ENCODE data around the gene SLC22A2.
"Not testable (repeated sequence)": the region's sequence is repeated elsewhere in the genome, so short reads cannot be mapped to it uniquely, and the experiment has no call there.

SLC22A2 gene

GRCh38 chr6:160240691-160241084 lies 17.9 kb downstream of the SLC22A2 start:
- no peak for DNase-seq

DNA sequence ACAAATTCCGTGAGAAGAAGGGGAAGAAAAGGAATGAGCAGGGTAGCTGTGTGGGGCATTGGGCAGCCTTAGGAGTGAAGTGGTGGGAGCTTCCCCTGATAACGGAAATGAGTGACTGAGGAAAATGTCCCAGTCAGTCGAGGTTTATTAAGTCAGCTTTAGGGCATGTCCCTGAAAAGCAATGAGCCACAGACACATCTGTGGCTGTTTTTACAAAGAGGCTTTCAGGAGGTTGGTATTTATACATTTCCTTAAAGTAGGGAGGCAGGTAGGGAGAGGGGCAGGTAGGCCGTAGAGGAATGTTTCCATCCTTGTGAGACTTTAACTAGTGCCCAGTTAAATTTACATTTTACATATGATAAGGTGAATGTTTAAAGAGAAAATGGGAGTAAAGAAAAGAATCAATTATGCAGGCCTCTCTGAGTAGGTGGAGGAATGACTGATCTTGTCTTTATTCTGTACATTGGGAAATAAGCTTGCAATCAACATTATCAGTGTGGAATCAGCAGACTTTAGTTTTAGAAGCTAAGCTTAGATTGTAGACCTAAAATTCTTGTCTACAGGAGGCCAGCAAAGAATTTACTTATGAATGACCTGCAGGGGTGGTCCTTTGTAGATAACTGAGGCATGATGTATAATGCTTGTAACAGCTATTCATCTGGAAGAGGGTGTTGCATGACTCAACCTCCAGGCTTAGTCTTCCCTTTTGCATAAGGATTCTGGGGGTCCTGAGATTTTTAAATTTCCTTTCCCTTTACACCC lies 18.5 kb downstream of the SLC22A2 start:
- no peak for DNase-seq

DNA sequence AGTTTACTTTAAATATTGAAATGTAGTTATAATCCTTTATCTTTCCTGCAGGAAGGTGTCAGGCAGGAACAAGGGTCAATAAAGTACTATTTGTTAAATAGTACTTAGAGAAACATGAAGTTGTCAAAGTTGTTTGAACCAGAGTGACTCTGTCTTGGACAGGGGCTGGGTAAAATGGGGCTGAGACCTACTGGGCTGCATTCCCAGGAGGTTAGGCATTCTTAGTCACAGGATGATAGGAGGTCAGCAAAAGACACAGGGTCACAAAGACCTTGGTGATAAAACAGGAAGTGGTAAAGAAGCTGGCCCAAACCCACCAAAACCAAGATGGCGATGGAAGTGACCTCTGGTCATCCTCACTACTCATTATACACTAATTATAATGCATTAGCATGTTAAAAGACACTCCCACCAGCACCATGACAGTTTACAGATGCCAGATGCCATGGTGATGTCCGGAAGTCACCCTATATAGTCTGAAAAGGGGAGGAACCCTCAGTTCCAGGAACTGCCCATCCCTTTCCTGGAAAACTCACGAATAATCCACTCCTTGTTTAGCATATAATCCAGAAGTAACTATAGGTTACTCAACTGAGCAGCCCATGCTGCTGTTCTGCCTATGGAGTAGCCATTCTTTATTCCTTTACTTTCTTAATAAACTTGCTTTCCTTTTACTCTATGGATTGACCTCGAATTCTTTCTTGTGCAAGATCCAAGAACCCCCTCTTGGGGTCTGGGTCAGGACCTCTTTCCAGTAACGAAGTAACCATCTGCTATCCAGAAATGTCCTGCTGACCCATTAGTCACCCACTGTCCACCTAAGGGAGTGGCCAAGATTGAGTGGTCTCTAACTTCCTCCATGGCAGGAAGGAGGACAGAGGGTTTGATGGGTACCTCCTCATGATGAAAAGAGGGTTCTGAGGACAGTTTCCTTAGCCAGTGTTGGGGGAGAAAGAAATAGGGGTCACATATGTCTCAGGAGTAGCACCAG lies 19.6 kb downstream of the SLC22A2 start:
- no peak for DNase-seq

GRCh38 chr6:160238278-160238711 lies 20.3 kb downstream of the SLC22A2 start:
- DNase-seq: no peak

DNA sequence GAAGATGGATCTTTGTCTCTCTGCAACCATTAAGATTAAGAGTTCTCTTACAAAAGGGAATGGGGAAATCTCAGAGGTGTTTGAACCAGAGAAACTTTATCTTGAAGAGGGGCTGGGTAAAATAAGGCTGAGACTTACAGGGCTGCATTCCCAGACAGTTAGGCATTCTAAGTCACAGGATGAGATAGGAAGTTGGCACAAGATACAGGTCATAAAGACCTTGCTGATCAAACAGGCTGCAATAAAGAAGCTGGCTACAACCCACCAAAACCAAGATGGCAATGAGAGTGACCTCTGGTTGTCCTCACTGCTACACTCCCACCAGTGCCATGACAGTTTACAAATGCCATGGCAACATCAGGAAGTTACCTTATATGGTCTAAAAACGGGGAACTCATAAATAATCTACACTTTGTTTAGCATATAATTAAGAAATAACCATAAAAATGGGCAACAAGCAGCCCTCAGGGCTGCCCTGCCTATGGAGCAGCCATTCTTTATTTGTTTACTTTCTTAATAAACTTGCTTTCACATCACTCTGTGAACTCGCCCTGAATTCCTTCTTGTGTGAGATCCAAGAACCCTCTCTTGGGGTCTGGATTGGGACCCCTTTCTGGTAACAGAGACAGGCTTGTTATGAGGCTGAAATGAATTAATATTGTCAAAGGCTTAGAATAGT lies 20.9 kb downstream of the SLC22A2 start:
- DNase-seq: not testable (repeated sequence)

- not testable (repeated sequence) for DNase-seq
Measured at GRCh38 chr6:160236235-160236872, 22.3 kb downstream of the SLC22A2 start.

GRCh38 chr6:160233950-160234640 lies 24.5 kb downstream of the SLC22A2 start:
- not testable (repeated sequence) for DNase-seq

GRCh38 chr6:160227769-160228161 lies 30.9 kb downstream of the SLC22A2 start:
- DNase-seq: no peak

DNA sequence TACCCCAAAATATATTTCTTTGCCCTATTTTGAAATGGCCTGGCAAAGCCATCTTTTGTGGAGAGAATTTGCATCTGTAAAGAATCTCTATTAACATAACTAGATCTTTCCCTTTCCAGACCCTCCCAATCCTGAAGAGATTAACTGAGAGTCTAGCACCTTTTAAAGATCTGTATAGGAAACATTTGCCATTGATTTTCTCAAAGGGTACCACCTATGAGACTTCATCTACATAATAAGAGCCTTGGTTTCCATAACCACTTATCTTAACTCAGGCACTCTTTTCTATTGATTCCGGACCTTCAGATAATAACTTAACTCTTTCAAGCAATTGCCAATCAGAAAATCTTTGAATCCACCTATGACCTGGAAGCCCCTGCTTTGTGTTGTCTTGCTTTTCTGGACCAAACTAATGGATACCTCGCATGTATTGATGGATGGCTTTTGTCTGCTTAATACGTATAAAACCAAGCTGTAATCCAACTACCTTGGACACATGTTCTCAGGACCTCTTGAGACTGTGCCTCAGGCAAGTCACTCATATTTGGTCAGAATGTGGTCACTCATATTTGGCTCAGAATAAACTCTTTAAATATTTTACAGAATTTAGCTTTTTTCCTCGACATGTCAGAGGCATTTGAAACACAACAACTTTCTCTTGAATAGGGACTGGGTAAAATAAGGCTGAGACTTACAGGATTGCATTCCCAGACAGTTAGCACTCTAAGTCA lies 31.4 kb downstream of the SLC22A2 start:
- DNase-seq: no peak

DNA sequence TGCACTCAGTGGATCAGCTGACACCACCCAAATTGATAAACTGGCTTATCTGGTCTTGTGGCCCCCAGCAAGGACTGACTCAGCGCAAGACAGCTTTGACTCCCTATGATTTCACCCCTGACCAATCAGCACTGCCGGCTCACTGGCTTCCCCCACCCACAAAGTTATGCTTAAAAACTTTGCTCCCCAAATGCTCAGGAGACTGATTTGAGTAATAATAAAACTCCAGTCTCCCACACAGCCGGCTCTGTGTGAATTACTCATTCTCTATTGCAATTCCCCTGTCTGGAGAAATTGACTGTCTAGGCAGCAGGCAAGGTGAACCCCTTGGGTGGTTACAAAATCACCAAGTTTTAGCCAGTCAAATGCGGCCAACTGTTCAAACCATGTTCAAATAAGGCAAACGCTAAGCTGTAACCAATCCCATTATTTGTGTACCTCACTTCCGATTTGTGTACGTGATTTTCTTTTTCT lies 32.5 kb downstream of the SLC22A2 start:
- no peak for DNase-seq

GRCh38 chr6:160224639-160225237 lies 33.9 kb downstream of the SLC22A2 start:
- DNase-seq: no peak

- DNase-seq: no peak
Measured at GRCh38 chr6:160222491-160222890, 36.1 kb downstream of the SLC22A2 start.

DNA sequence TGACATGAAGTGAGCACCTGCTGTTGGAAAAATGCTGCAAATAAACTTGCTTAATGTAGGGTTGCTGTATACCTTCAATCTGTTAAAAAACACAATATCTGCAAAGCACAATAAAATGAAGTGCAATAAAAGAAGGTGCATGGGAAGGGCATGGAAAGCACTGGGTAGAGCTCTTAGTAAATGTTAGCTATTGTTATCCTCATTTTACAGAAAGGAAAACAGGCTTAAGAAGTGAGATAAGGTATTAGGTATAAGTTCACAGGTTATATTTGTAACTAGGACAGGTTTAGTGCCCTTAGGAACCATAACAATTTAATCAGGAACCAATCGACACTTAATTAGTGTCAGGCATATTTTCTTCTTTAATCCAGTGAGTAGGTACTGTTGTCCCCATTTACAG lies 36.7 kb downstream of the SLC22A2 start:
- no peak for DNase-seq

DNA sequence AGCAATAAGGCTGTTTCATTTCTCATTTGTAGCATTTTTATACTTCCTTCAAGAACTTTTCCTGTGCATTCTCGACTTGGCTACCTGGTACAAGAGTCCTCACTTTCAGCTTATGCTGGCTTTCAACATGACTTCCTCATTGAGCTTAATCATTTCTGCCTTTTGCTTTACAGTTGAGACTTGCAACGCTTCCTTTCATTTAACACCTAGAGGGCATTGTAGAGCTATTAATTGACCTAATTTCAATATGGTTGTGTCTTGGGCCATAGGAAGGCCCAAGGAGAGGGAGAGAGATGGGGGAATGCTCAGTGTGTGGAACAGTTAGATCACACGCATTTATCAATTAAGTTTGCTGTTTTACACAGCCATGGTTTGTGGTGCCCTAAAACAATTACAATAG lies 37.2 kb downstream of the SLC22A2 start:
- no peak for DNase-seq

GRCh38 chr6:160218810-160219209 lies 39.8 kb downstream of the SLC22A2 start:
- DNase-seq: no peak

GRCh38 chr6:160217863-160218262 lies 40.8 kb downstream of the SLC22A2 start:
- DNase-seq: no peak

DNA sequence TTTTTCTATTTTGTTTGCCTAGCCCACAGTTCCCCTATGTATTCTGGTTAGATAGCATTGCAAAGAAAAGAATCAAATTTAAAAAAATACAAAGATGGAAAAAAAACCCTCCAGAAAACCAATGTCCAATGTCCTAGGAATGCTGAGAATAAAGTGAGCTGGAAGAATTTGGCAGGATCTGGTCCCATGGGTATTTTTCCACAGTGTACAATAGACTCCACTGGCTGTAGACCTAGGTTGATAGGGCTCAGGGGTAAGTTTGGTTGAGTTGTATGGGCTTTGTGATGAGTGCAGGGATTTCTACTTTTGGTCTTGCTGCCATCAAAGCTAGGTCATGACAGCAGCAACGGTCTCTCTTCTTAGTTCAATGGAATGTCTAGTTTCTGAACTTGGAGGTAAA lies 41.5 kb downstream of the SLC22A2 start:
- no peak for DNase-seq

DNA sequence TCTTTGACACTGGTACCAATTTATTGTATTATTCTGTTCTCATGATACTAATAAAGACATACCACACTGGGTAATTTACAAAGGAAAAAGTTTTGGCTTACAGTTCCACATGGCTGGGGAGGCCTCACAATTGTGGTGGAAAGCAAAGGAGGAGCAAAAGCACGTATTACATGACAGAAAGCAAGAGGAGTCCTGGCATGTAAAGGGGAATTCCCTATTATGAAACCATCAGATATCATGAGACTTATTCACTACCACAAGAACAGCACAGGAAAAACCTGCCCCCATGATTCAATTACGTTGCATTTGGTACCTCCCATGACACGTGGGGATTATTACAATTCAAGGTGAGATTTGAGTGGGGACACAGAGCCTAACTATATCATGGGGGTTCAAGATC lies 43.4 kb downstream of the SLC22A2 start:
- no peak for DNase-seq

DNA sequence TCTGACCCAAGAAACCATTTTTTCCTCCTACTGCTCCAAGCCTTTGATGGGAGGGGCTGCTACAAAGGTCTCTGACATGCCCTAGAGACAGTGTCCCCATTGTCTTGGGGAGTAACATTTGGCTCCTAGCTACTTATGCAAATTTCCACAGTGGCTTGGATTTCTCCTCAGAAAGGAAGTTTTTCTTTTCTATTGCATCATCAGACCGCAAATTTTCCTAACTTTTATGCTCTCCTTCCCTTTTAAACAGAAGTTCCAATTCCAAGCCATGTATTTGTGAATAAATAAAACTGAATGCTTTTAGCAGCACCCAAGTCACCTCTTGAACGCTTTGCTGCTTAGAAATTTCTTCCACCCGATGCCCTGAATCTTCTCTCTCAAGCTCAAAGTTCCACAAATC lies 51.0 kb downstream of the SLC22A2 start:
- no peak for DNase-seq

DNA sequence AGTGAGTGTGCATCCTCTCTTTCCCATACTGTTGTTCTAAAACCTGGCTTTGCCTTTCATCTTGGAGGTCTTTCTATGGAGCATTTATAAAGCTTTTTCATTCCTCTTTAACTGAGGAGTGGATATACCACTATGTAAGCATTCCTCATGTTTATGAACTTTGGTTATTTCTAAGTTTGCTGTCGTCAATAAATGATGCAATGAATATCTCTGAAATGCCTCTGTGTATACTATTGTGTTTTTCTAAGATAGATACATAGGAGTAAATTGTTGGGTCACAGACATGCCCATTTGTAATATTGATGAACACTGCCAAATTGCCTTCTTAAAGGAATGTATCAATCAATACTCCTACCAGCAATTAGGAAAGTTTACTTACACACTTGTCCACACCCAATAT lies 53.9 kb downstream of the SLC22A2 start:
- DNase-seq: no peak

DNA sequence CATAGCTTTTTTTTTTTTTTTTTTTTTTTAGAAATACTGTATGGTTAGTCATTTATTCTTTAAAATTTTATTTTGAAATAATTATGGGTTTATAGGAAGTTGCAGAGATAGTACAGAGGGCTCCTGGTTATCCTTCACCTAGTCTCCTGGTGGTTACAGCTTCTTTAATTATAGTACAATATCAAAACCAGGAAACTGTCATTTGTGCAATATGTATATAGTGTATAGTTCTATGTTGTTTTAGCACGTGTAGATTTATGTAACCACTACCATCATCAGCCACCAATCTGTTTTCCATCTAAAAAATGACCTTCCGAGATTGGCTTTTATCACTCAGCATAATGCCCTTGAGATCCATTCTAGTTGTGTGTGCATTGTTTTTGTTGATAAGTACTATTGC lies 54.7 kb downstream of the SLC22A2 start:
- DNase-seq: no peak
